Measurements from ENCODE around the gene NDC1.

DNA sequence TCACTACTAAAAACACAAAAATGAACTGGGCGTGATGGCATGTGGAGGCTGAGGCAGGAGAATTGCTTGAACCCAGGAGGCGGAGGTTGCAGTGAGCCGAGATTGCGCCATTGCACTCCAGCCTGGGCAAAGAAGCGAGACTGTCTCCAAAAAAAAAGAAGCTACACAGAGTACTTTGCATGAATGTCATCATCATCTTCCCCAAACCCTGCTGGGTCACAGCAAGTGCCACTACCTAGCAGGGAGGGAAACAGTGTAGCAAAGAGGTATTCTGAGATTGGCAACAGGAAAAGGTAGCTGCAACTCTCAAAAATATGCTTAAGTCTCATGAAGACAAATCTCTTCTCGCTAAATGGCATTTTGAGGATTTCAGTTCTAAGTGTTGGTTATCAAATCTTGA, 12.8 kb downstream of the NDC1 start:
- TF ChIP-seq POLR2A (IDR thresholded peaks at IDR 0.05; ENCODE audit: low read length) (no peak), GATA1 (IDR thresholded peaks at IDR 0.05; ENCODE audit: low read depth, low read length) (no peak)
